CD4-positive, alpha-beta T cell treated with Interleukin-17A for 4 hours (primary cell): ENCODE measurements around the gene VSTM2L.

Experiments used
- DNase-seq: peaks from one replicate; pipeline ENCODE4 v3.0.0-alpha.2; 2020; ENCODE audit warnings: mixed read lengths

VSTM2L gene

GRCh38 chr20:37878835-37879599 is 23.9 kb upstream of the VSTM2L start:
- DNase-seq = no peak

- DNase-seq = no peak
These were observed 23.1 kb upstream of the VSTM2L start for GRCh38 chr20:37879843-37880242.

GRCh38 chr20:37880726-37881591 is 22.0 kb upstream of the VSTM2L start:
- DNase-seq = no peak

- no peak for DNase-seq
These were observed 21.2 kb upstream of the VSTM2L start for GRCh38 chr20:37881601-37882343.

GRCh38 chr20:37882961-37883712 is 19.8 kb upstream of the VSTM2L start:
- DNase-seq = no peak

- no peak for DNase-seq
These were observed 17.9 kb upstream of the VSTM2L start for GRCh38 chr20:37885042-37885441.

- no peak for DNase-seq
These were observed 17.1 kb upstream of the VSTM2L start for GRCh38 chr20:37885593-37886503.

- DNase-seq = no peak
These were observed 16.1 kb upstream of the VSTM2L start for GRCh38 chr20:37886851-37887297.

GRCh38 chr20:37888641-37889040 is 14.3 kb upstream of the VSTM2L start:
- no peak for DNase-seq

GRCh38 chr20:37890108-37890507 is 12.8 kb upstream of the VSTM2L start:
- no peak for DNase-seq

GRCh38 chr20:37890643-37891042 is 12.3 kb upstream of the VSTM2L start:
- DNase-seq = no peak

GRCh38 chr20:37892001-37892400 is 10.9 kb upstream of the VSTM2L start:
- no peak for DNase-seq

- DNase-seq = no peak
These were observed 9.2 kb upstream of the VSTM2L start for GRCh38 chr20:37893566-37894241.

GRCh38 chr20:37894454-37894853 is 8.5 kb upstream of the VSTM2L start:
- DNase-seq = no peak

- no peak for DNase-seq
These were observed 7.8 kb upstream of the VSTM2L start for GRCh38 chr20:37895166-37895565.

- DNase-seq = no peak
These were observed 5.9 kb upstream of the VSTM2L start for GRCh38 chr20:37896932-37897548.

GRCh38 chr20:37898233-37899104 is 4.5 kb upstream of the VSTM2L start:
- no peak for DNase-seq

- no peak for DNase-seq
These were observed 3.6 kb upstream of the VSTM2L start for GRCh38 chr20:37899105-37900045.
